RWPE2 (cell line): Measurements from ENCODE around the gene HLA-B.

Experiments
- ATAC-seq: fragments of 200-7000 bp; cut with Tn5 transposase; 3 replicates; pipeline ENCODE4 v1.9.1; 2021; ENCODE audit warnings: low read depth
- DNase-seq: peaks from one replicate; pipeline ENCODE4 v3.0.0-alpha.2; 2020; ENCODE audit warnings: low spot score
- H3K27ac ChIP-seq: fragments of 450-650 bp; 2 replicates; pipeline ENCODE4 v1.5.1; 2017; ENCODE audit warnings: mild to moderate bottlenecking; ENCODE audit not compliant: poor library complexity, severe bottlenecking
- H3K27me3 ChIP-seq: fragments of 250-450 bp; sonication (Bioruptor Pico); 2 replicates; pipeline ENCODE4 v1.5.1; 2021; ENCODE audit warnings: mild to moderate bottlenecking, moderate library complexity; ENCODE audit not compliant: insufficient read depth, poor library complexity, severe bottlenecking
- H3K36me3 ChIP-seq: fragments of 250-450 bp; sonication (Bioruptor Pico); 2 replicates; pipeline ENCODE4 v1.5.1; 2020; ENCODE audit warnings: low read depth, mild to moderate bottlenecking, moderate library complexity
- H3K4me1 ChIP-seq: fragments of 250-450 bp; sonication (Bioruptor Pico); 2 replicates; pipeline ENCODE4 v1.5.1; 2021; ENCODE audit warnings: mild to moderate bottlenecking, moderate library complexity; ENCODE audit not compliant: insufficient read depth, poor library complexity, severe bottlenecking
- H3K4me3 ChIP-seq: fragments of 250-450 bp; sonication (Bioruptor Pico); 2 replicates; pipeline ENCODE4 v1.5.1; 2021; ENCODE audit warnings: mild to moderate bottlenecking, moderate library complexity; ENCODE audit not compliant: severe bottlenecking
- H3K9me3 ChIP-seq: fragments of 250-450 bp; sonication (Bioruptor Pico); 2 replicates; pipeline ENCODE4 v1.5.1; 2021; ENCODE audit warnings: mild to moderate bottlenecking, moderate library complexity; ENCODE audit not compliant: severe bottlenecking
- TF ChIP-seq, protein P1 (sequence below): fragments of 450-650 bp; IDR thresholded peaks from one replicate; pipeline ENCODE4 v1.5.1; 2017; ENCODE audit warnings: mild to moderate bottlenecking, moderate library complexity; ENCODE audit not compliant: poor library complexity, severe bottlenecking

The HLA-B gene

GRCh38 chr6:31332637-31333602 lies 24.1 kb downstream of the HLA-B start:
- TF ChIP-seq, protein P1, sequence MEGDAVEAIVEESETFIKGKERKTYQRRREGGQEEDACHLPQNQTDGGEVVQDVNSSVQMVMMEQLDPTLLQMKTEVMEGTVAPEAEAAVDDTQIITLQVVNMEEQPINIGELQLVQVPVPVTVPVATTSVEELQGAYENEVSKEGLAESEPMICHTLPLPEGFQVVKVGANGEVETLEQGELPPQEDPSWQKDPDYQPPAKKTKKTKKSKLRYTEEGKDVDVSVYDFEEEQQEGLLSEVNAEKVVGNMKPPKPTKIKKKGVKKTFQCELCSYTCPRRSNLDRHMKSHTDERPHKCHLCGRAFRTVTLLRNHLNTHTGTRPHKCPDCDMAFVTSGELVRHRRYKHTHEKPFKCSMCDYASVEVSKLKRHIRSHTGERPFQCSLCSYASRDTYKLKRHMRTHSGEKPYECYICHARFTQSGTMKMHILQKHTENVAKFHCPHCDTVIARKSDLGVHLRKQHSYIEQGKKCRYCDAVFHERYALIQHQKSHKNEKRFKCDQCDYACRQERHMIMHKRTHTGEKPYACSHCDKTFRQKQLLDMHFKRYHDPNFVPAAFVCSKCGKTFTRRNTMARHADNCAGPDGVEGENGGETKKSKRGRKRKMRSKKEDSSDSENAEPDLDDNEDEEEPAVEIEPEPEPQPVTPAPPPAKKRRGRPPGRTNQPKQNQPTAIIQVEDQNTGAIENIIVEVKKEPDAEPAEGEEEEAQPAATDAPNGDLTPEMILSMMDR = no peak
- H3K27me3 ChIP-seq = no peaks in the 10 kb centered on the region
- no peak overlapping the region for H3K4me3 ChIP-seq
- H3K9me3 ChIP-seq = peaks cover 8% of the 10 kb centered on the region
- no peaks in the 10 kb centered on the region for H3K36me3 ChIP-seq
- ATAC-seq (no peak), DNase-seq (no peak)
- H3K27ac ChIP-seq = no peak overlapping the region
- H3K4me1 ChIP-seq = no peaks in the 10 kb centered on the region

DNA sequence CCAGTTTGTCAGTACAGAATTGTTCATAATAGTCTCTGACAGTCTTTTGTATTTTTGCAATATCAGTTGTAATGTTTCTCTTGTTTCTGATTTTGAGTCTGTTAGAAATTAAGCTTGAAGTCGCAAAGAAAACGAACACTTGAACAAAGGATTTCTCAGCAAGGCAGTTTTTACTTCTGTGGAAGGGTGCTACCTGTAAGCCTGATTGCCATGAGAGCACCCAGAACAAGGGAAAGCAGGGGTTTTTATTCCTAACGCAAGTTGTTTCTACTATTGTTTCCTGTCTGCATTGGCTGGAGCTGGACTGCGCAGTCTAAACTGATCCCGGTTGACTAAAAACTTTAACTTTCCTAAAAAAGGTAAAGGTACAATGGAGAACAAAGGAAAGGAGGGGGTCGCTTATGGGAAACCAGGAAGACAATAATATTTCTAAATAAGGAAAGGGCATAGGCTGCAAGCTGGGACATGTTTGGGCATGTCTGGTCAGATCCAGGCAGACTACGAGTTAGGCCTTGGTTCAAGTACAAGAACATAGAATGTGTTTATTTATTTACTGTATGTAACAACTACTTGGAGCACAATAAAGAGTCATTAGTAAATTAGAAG lies 28.5 kb downstream of the HLA-B start:
- no peaks in the 10 kb centered on the region for H3K4me1 ChIP-seq
- no peaks in the 10 kb centered on the region for H3K27me3 ChIP-seq
- TF ChIP-seq, protein P1 = no peak
- H3K4me3 ChIP-seq = no peak overlapping the region
- no peak overlapping the region for H3K27ac ChIP-seq
- no peaks in the 10 kb centered on the region for H3K9me3 ChIP-seq
- ATAC-seq (no peak), DNase-seq (no peak)
- no peaks in the 10 kb centered on the region for H3K36me3 ChIP-seq

DNA sequence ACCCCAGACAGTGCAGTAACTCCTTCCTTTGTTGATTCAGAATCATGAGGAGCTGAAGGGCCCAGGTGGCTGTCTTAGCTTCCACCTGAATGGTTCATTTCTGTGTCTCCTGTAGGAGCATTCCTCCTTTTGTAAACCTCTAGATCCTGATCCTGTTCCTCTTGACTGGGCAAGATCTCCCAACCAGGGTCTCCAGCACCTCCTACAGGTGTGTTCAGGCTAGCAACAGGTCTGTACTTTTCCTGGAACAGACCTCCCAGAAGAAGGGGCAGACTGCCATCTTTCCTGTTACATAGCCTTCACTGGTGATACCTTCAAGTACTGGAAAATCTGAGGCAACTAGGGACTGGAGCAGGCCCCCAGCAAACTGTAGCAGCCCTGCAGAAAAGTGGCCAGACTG lies 35.2 kb downstream of the HLA-B start:
- DNase-seq = no peak
- no peaks in the 10 kb centered on the region for H3K27me3 ChIP-seq
- H3K9me3 ChIP-seq = no peaks in the 10 kb centered on the region
- TF ChIP-seq, protein P1 = no peak
- H3K27ac ChIP-seq = no peak overlapping the region
- H3K4me1 ChIP-seq = no peaks in the 10 kb centered on the region
- ATAC-seq = no peak; the same call in 1 of the 3 replicates
- no peaks in the 10 kb centered on the region for H3K36me3 ChIP-seq
- H3K4me3 ChIP-seq = no peak overlapping the region

- H3K4me3 ChIP-seq = no peak overlapping the region
- no peak overlapping the region for H3K27ac ChIP-seq
- DNase-seq (no peak), ATAC-seq (peak; percentile 85)
- no peaks in the 10 kb centered on the region for H3K4me1 ChIP-seq
- no peaks in the 10 kb centered on the region for H3K36me3 ChIP-seq
- TF ChIP-seq, protein P1 = no peak
- H3K27me3 ChIP-seq = no peaks in the 10 kb centered on the region
- H3K9me3 ChIP-seq = no peaks in the 10 kb centered on the region
These were observed 35.8 kb downstream of the HLA-B start for GRCh38 chr6:31321005-31321707.
